WTC11 (cell line): ENCODE results near the gene SPSB2.

ENCODE experiments used
- ATF1 ChIP-seq: sonication (generic); formaldehyde crosslinking; IDR thresholded peaks from 2 replicates; pipeline ENCODE4 v1.8.1; 2023; ENCODE audit warnings: mild to moderate bottlenecking, moderate library complexity, missing genetic modification reagents
- CTCF ChIP-seq: fragments of 200-600 bp; IDR thresholded peaks from 2 replicates; pipeline ENCODE4 v1.8.0; 2022; ENCODE audit warnings: antibody characterized with exemption
- E2F4 ChIP-seq: sonication (generic); formaldehyde crosslinking; IDR thresholded peaks from 2 replicates; pipeline ENCODE4 v1.8.1; 2022; ENCODE audit warnings: low read depth, mild to moderate bottlenecking, moderate library complexity, missing genetic modification reagents, borderline replicate concordance
- EMX1 ChIP-seq: fragments of 250-450 bp; sonication (Bioruptor Pico); IDR thresholded peaks from 2 replicates; pipeline ENCODE4 v1.8.0; 2021; ENCODE audit warnings: mild to moderate bottlenecking
- MLX ChIP-seq: sonication (generic); formaldehyde crosslinking; IDR thresholded peaks from 2 replicates; pipeline ENCODE4 v1.8.1; 2023; ENCODE audit warnings: mild to moderate bottlenecking, missing genetic modification reagents, moderate library complexity
- MYBL2 ChIP-seq: sonication (generic); formaldehyde crosslinking; IDR thresholded peaks from 2 replicates; pipeline ENCODE4 v1.8.1; 2023; ENCODE audit warnings: mild to moderate bottlenecking, moderate library complexity, missing genetic modification reagents
- NFE2L1 ChIP-seq: sonication (generic); formaldehyde crosslinking; IDR thresholded peaks from 2 replicates; pipeline ENCODE4 v1.8.1; 2023; ENCODE audit warnings: missing genetic modification reagents
- PRDM15 ChIP-seq: sonication (generic); formaldehyde crosslinking; IDR thresholded peaks from 2 replicates; pipeline ENCODE4 v1.8.0; 2022; ENCODE audit warnings: missing genetic modification reagents
- RELA ChIP-seq: sonication (generic); formaldehyde crosslinking; IDR thresholded peaks from 2 replicates; pipeline ENCODE4 v1.8.1; 2022; ENCODE audit warnings: missing genetic modification reagents, mild to moderate bottlenecking, borderline replicate concordance
- ZBTB43 ChIP-seq: sonication (generic); formaldehyde crosslinking; IDR thresholded peaks from 2 replicates; pipeline ENCODE4 v1.8.1; 2023; ENCODE audit warnings: mild to moderate bottlenecking, missing genetic modification reagents
- ZNF263 ChIP-seq: sonication (generic); formaldehyde crosslinking; IDR thresholded peaks from 2 replicates; pipeline ENCODE4 v1.8.1; 2022; ENCODE audit warnings: low read depth, mild to moderate bottlenecking, moderate library complexity, missing genetic modification reagents
- ZSCAN18 ChIP-seq: fragments of 250-450 bp; sonication (Bioruptor Pico); IDR thresholded peaks from 2 replicates; pipeline ENCODE4 v2.1.2; 2022; ENCODE audit warnings: mild to moderate bottlenecking, moderate library complexity

GRCh38 chr12:6899837-6900519 is 26.9 kb upstream of the SPSB2 start:
- TF ChIP-seq RELA (CRISPR knock-in tag) (no peak), CTCF (no peak), EMX1 (CRISPR knock-in tag) (no peak), ZBTB43 (CRISPR knock-in tag) (no peak), MLX (no peak), NFE2L1 (CRISPR knock-in tag) (no peak), ZSCAN18 (CRISPR knock-in tag) (no peak), ATF1 (CRISPR knock-in tag) (no peak), MYBL2 (CRISPR knock-in tag) (no peak), ZNF263 (CRISPR knock-in tag) (no peak), E2F4 (CRISPR knock-in tag) (no peak), PRDM15 (CRISPR knock-in tag) (no peak)
